GM18861 (cell line): ENCODE data around the gene UBFD1.
"Not testable (repeated sequence)": the region's sequence is repeated elsewhere in the genome, so short reads cannot be mapped to it uniquely, and the experiment has no call there.

ENCODE experiments used
- ATAC-seq: cut with Tn5 transposase; IDR thresholded peaks from one replicate; pipeline ENCODE4 v1.9.1; 2021; ENCODE audit not compliant: unreplicated experiment

The UBFD1 gene

GRCh38 chr16:23556881-23557778 lies at the start of gene UBFD1, which contains the start of gene EARS2:
Gene UBFD1 (plus strand): TSS chr16:23557727. CDS start chr16:23557743, 16 bp downstream.
Gene EARS2 (minus strand): TSS chr16:23557350. CDS start chr16:23557343, 7 bp downstream.
- peak; percentile 82 for ATAC-seq

- no peak for ATAC-seq
Observed at GRCh38 chr16:23508589-23509440, 48.7 kb upstream of the UBFD1 start.

GRCh38 chr16:23509441-23509754 lies 48.1 kb upstream of the UBFD1 start:
- no peak for ATAC-seq

DNA sequence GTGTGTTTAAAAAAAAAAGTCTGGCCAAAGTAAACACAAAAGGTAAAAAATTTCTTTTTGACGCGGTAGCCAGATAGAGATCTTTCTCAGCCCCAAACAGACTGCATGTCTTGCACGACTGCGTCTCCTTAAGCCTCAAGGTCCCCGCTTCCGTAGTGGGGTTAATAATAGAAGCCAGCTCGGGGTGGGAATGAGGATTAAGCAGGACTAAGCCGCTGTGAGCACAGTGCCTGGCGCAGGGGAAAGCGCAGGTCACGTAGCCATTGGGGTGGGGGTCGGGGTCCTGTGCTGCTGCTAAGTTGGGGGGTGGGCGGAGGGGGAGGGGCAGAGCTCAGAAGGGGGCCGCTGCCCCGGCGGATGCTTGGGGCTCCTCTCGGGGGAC lies 47.8 kb upstream of the UBFD1 start:
- no peak for ATAC-seq

DNA sequence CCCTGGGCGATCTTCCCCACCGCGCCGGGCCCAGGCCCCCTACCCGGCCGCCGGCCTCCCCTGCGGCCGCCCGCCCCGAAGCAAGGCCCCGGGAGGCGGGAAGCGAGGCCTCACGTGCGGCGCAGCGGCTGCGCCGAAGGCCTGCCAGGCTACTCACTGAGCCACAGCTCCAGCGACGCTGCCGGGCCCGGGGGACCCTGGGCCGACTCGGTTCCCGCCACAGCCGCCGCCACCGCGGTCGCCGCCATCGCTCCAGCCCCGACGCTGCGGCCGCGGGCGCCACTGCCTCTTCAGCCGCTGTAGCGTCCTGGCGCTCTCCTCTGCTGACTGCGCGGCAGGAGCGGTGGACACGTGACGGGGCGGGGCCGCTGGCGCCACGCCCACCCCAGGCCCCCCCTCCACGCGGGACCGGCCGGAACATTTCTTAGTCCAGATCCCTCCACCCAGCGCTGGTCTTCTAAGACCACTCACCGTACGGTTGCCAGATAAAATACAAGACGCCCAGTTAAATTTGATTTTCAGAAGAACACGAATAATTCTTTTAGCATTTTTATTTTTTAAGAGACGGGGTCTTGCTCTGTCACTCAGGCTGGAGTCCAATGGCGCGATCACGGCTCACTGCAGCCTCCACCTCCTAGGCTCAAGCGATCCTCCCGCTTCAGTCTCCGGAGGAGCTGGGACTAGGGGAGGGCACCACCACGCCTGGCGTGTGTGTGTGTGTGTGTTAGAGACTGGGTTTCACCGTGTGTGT lies 47.2 kb upstream of the UBFD1 start, which contains the start of gene GGA2:
Gene GGA2 (minus strand): TSS at position 331 of the 751 bp plus-strand sequence. CDS start 83 bp downstream, at position 248.
- peak; percentile 54 for ATAC-seq

- not testable (repeated sequence) for ATAC-seq
Observed at GRCh38 chr16:23510915-23511270, 46.6 kb upstream of the UBFD1 start.

DNA sequence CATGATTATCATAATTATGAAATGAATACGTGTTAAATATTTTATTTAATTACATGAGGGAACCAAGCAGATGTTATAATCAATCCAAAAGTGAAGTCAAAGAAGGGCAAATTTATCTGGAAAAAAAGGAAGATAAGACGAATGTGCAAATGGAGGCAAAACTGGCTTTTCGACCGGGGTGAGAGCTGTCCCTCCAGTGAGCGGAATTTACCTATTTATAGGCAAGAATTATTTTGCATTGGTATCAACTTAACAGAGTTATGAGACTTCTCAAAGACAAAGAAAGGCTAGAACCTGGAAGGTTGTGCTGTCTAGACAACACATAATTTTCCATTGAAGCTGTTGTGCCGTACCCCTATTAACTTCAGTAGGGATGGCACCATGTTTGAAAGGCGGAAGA lies 45.8 kb upstream of the UBFD1 start:
- no peak for ATAC-seq

GRCh38 chr16:23512168-23512695 lies 45.3 kb upstream of the UBFD1 start:
- no peak for ATAC-seq

DNA sequence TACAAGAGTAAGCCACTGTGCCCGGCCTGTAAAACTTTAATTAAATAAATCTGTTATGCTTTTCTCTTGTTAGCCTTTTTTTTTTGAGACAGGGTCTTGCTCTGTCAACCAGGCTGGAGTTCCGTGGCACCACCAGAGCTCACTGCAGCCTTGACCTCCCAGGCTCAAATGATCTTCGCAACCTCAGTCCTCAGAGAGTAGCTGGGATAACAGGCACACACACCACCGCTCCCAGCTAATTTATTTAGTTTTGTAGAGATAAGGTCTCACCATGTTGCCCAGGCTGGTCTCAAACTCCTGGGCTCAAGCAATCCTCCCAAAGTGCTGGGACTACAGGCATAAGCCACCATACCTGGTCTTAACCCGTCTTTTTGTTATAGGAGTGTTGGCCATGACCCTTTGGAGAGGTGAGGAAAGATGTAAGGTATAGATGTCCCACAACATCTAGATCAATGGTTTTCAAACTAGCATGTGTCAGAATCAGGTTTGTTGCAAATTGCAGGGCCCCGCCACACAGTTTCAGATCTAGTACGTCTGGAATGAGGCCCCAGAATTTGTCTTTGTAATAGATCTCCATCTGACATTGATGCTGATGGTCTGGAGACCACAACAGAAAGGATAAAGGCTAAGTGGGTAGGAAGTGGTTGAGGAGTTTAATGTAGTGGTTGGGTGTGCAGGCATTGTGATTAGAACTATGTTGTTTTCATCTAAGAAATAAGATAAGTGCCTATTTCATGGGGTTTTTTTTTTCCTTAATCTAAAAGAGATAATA lies 43.0 kb upstream of the UBFD1 start:
- no peak for ATAC-seq

GRCh38 chr16:23515881-23516280 lies 41.6 kb upstream of the UBFD1 start:
- ATAC-seq, result no peak

DNA sequence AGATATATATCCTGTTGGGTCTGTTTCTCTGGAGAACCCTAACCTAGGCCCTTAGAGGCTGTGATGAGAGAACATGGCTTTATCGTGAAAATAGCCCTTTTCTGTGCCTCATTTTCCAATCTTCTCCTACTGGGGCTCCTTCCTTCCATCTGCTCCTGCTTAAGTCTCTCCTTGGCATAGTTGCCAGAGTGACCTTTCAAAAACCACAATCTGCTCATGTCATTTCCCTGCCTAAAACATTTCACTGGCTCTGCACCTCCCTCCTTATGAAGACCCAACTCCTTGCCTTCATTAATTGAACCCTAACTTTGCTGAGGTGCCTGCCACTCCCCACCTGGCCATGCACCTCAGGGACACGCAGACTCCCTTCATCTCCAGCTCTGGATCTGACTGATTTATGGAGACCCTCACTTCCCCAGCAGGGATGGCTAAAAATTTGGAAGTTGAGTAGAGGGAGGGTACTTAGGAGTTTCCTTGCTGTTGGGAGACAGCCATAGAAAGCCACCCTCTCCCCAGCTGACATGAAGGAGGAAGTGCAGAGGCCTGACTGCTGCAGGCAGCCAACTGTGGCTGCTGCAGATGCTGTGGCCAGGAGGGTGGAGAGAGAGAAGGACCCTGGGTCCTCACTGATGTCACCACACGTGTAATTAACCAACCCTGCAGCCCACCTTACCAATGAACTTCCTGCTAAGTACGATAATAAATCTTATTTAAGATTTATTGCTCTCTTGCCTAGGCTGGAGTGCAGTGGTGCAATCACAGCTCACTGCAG lies 41.0 kb upstream of the UBFD1 start:
- ATAC-seq, result no peak

DNA sequence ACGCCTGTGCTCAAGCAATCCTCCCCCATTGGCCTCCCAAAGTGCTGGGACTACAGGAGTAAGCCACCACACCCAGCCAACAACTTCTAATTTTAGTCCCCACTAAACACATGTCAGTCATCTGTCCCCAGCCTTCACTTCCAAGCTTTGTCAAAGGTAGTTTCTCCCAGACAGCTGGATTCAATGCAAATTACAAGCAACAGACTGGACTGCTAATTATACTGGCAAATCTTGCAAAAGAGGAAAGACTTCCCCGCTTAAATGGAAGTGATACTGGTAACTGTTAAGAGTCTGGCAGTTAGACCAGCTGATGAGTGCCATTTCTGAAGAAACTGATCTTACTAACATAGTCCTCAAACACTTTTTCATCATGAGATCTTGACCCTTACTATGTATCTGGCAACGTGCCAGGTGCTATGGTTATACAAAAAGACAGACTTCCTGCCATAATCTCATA lies 39.1 kb upstream of the UBFD1 start:
- peak; percentile 47 for ATAC-seq

DNA sequence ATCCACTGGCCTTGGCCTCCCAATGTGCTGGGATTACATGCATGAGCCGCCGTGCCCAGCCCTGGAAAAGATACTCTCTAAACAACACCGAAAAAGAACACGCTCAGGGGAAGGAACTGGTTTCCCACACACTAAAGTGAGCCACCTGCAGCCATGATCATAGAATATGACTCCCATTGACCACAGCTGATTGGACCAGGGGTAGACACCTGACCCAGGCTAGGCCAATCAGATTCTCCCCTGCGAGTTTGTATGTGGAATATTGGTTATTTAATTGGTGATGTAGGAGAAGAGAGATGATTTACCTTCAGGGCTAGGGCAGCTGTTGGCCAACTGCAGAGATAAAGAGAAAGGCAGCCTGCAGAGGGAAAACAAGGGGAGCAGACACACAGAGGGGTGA lies 38.2 kb upstream of the UBFD1 start:
- no peak for ATAC-seq

DNA sequence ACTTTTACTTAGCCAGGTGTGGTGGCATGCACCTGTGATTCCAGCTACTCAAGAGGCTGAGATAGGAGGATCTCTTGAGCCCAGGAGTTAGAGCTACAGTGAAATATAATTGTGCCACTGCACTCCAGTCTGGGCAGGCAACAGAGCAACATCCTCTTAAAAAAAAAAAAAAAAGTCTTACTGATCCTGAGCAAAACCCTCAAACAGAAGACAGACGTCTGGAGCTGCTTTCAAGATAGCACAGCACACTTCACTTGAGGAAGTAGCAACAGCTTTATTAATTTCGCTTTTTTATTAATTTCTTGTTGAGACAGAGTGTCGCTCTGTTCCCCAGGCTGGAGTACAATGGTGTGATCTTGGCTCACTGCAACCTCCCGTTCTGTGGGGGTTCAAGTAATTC lies 37.0 kb upstream of the UBFD1 start:
- no peak for ATAC-seq

GRCh38 chr16:23521037-23521743 lies 36.3 kb upstream of the UBFD1 start:
- no peak for ATAC-seq

DNA sequence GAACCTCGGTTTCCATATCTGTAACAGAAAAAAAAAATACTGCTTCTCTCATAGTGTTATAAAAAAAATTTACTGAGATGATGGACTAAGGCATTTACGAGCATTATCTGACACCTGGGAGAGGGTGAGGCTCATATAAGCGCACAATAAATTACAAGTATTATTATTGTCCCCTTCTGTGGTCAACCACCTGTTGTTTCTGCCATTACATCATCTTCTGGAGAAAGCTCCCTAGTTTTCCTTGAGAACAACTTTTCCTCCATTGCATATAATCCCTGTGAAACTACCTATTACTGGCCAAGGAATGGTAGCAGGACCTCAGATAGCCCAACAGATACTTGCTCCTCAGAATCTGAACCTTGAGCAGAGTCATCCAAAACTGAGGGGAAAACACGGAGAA lies 35.6 kb upstream of the UBFD1 start:
- ATAC-seq, result no peak

DNA sequence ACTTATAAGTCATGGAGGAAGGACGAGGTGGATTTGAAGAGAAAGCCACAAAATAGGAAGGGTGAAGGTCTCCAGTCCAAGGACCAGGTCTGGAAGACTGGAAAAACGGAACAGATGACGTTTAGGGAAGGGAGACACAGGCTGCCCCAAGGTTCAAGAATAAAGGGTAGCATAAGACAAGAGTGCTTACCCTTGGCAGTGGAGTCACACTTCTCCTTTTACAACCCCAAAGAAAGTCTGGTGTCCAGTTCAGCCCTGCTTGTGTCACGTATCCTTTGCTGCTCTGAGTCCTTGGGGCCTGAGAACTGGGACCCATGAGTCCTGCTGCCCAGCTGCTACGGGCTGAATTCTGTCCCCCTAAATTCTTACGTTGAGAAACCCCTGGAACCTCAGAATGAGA lies 34.2 kb upstream of the UBFD1 start:
- ATAC-seq, result no peak

GRCh38 chr16:23523876-23524385 lies 33.6 kb upstream of the UBFD1 start:
- no peak for ATAC-seq

DNA sequence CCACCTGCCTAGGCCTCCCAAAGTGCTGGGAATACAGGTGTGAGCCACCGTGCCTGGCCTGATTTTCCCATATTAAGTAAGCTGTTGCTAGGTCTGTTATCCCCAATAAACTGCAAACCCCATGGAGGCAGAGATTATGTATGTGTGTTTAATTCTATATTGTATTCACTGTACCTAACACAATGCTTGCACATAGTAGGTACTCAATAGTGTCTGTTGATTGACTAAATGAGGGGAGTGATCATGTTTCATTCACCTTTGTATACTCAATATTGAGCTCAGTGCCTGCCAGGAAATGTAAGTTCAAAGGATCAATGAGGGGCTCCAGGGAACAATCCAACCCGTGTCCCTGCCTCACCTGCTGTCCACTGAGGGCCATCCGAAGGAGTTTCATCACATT lies 32.6 kb upstream of the UBFD1 start:
- no peak for ATAC-seq
